Hypothalamus (tissue), 51 donors: ENCODE results near the gene RAI2.
A peak's percentile ranks its signal among the peaks of the same experiment; 100 is the strongest.
"Not testable (repeated sequence)": the region's sequence is repeated elsewhere in the genome, so short reads cannot be mapped to it uniquely, and the experiment has no call there.

Experiments
- DNase-seq, 51 donors: peaks; one replicate each; lab custom pipeline; 2025; lab: John Stamatoyannopoulos, UW

Gene RAI2

DNA sequence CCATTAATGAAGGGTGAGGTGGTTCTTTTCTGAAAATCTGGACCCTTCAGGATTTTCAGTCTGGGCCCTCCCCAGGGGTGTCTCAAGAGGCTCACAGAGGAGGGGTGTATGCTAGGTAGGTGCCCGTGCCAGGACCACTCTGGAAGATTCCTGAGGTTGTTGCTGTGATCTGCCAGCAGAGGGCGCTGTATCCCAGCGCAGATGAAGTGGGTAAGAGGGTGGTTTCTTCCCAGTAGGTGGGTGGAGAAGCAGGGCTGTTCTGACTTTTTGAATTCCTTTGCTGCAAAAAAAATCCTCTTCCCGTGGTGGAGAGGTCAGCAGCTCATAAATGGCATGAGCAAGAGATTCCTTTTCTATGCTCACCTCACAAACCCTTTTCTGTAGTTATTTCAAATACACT, 72.7 kb downstream of the RAI2 start:
- DNase-seq: peak in 24 of 51 donors; percentile 0 to 29 (median 8)

DNA sequence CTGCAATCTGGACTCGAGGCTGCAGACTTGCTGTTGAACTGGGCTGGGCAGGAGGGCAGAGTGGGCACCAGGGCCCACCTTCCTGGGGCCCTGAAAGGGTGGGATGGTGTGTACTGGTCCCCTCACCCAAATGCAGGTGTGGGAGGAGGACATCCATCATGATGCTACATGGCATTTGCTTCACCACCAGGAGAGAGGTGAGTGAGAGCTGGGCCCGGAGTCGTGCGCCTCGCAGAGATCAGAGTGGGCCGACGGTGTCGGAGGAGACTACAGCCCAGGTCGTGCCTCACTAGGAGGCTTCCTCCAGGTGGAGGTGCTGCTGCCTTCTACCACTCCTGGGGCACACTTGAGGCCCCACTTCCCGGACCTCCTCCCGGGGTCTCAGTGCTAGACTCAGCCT, 73.5 kb downstream of the RAI2 start:
- no peak for DNase-seq

DNA sequence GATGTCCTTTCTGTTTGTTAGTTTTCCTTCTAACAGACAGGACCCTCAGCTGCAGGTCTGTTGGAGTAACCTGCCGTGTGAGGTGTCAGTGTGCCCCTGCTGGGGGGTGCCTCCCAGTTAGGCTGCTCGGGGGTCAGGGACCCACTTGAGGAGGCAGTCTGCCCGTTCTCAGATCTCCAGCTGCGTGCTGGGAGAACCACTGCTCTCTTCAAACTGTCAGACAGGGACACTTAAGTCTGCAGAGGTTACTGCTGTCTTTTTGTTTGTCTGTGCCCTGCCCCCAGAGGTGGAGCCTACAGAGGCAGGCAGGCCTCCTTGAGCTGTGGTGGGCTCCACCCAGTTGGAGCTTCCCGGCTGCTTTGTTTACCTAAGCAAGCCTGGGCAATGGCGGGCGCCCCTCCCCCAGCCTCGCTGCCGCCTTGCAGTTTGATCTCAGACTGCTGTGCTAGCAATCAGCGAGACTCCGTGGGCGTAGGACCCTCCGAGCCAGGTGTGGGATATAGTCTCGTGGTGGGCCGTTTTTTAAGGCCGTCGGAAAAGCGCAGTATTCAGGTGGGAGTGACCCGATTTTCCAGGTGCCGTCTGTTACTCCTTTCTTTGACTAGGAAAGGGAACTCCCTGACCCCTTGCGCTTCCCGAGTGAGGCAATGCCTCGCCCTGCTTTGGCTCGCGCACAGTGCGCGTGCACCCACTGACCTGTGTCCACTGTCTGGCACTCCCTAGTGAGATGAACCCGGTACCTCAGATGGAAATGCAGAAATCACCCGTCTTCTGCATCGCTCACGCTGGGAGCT, 74.3 kb downstream of the RAI2 start:
- not testable (repeated sequence) for DNase-seq

DNA sequence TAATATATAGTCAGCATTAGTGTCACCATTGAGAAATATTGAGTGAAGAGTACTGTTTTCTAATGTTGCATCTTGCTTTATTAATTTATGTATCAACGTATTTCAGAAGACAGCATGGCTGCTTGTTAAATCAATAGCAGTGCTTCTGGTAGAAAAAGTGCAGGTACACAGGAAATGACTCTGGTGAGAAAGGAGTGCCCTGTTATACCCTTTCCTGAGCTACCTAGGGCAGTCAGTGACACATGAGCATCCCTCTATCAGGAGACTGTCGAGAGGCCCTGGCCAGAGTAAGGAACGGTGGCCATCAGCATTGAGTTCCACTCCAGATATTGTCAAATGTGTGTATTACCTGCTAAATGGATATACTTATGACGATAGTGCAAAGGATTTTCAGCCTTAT, 81.7 kb downstream of the RAI2 start:
- DNase-seq: no peak

DNA sequence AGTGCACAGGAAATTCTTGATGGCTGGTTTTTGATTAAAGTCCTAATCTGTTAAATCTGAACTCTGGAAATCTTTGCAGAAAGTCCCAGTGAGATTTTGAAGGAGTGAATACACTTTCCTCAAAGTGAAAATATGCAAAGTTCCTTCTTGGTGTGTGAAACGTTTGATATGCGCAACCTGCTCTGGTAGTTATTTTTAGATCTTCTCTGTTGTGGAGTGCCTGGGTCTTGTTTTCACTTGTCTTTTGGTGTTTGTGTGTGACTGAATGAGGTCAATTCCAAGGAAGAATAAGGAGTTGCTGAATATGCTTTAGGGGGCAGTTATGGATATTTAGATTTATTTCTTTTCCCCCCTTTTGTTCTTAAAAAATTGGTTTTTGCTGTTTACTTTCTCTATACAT, 82.1 kb downstream of the RAI2 start:
- DNase-seq: no peak

DNA sequence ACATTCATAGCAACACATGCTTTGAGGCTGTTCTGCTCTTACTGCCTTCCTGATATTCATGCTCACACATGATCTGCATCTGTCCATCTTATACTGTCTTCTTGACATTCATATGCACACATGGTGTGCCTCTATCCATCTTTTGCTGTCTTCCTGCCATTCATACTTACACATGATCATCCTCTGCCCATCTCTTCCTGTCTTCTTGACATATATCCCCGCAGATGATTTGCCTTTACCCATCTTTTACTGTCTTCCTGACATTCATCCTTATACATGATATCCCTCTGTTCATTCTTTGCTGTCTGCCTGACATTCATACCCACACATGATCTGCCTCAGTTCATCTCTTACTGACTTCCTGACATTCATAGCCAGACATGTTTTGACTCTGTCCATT, 87.0 kb downstream of the RAI2 start:
- DNase-seq: no peak

DNA sequence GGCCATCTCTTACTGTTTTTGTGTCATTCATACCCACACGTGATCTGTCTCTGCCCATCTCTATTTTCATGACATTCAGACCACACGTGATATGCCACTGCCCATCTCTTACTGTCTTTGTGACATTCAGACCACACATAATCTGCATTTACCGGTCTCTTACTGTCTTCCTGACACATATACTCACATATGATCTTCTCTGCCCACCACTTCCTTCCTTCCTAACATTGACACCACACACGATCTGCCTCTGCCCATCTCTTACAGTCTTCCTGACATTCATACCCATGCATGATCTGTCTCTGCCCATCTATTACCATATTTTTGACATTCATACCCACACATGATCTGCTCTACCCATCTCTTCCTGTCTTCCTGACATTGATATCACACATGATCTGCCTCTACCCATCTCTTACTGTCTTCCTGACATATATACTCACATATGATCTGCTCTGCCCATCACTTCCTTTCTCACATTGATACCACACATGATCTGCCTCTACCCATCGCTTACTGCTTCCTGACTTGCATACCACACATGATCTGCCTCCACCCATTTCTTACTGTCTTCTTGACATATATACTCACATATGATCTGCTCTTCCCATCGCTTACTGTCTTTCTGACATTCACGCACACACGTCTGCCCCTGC, 87.7 kb downstream of the RAI2 start:
- no peak for DNase-seq

DNA sequence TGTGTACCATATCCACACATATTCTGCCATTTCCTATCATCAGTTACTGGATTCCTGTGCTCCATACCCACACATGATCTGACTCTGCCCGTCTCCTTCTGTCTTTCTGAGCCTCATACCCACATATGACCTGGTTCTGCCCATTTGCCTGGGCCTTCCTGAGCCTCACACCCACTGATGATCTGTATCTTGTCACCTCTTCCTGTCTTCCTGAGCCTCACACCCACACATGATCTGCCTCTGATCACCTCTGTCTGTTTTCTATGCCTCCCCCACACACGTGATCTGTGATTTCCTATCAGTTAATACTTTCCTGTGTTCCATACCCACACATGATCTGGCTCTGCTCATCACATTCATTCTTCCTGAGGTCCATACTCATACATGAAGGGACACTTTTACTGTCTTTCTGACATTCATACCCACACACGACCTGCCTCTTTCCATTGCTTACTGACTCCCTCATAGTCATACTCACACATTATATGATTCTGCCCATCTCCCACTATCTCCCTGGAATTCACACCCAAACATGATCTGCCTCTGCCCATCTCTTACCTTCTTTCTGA, 91.3 kb downstream of the RAI2 start:
- DNase-seq: no peak

DNA sequence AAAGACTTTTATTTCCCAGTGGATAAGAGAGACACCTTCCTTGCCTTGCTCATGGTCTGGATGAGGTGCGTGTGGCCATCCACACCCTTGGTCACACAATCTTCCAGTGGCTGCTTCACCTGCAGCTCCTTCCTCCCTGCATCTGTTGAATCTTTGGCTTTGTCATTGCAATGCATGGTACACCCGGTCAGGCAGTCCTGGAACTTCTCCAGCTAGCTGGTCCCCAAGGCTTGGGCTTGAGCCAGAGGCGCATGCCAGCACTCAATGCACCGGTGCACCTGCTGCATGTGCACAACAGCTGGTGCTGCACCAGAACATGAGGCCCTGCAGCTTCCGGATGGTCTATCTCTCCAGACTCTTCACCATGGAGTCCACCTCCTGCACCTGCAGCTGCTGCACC, 92.1 kb downstream of the RAI2 start:
- DNase-seq: no peak

DNA sequence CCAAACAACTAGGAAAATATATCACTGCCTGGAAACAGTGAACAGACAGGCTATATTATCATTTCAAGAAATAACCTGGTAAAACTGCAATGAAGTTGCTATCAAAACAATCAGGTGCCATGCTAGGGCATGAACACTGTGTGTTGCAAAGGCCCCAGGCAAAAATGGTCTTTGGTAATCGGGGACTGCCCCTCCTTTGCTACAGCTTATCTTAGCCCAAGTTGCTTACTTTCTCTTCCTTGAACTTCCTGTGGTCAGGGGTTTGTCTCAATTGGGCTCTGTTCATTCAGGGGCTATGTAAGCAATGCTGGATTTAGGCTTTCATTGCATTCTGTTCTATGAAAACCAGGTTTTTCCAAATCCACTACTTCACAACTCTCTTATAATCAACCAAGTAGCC, 93.4 kb downstream of the RAI2 start:
- no peak for DNase-seq

DNA sequence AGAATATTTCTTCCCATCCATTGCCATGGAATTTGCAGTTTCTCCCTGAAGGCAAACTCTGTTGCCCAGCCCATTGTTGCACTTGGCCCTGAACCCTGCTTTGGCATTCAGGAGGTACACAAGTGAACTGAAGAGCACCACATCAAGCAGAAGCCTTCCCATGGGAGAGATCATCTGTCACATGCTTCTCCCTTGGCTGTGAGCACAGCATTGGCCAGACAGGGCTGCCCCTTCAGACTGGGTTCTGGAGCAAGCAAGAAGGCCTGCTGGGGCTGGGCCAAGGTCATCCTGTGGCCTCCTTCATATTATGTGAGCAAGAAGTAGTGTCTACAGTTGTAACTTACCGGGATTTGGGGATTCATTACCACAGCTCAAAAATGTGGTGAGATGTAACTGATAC, 101.1 kb downstream of the RAI2 start:
- no peak for DNase-seq

DNA sequence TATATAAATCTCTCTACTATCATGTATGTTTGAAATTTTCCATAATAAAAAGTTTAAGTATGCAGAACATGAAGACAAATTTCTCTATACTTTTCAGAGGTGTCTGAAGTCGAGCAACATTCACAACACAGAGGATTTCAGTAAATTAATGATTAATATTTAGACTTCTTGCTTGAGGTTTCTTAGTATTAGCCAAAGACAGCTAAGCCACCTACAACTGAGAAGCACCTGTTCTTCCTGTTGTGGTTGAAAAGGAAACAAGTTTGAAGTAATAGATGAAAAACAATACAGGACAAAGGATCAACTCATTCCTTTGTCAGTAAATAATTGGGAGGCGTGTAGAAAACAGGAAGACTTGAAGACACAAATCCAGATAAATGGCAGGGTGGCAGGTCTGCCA, 102.7 kb downstream of the RAI2 start:
- DNase-seq: no peak

DNA sequence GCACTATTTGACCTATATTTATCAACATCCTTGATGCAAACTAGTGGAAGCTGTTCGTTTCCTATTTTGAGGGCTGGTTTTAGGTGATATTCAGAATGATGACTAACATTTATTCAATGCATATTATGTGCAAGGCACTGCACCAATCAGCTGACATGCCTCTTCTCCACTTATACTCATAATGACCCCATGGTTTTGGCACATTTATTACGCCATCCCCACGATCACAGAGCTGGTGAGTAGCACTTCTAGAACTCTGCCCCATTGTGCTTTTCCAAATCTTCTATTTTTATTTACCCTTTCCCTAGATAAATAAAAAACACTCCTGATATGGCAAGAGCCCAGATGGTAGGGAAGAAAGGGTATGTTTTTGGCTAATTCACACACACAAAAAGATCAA, 110.7 kb downstream of the RAI2 start:
- DNase-seq: no peak
